ENCODE results near the gene FCGBP.
"Not testable (repeated sequence)": the region's sequence is repeated elsewhere in the genome, so short reads cannot be mapped to it uniquely, and the experiment has no call there.

The FCGBP gene

DNA sequence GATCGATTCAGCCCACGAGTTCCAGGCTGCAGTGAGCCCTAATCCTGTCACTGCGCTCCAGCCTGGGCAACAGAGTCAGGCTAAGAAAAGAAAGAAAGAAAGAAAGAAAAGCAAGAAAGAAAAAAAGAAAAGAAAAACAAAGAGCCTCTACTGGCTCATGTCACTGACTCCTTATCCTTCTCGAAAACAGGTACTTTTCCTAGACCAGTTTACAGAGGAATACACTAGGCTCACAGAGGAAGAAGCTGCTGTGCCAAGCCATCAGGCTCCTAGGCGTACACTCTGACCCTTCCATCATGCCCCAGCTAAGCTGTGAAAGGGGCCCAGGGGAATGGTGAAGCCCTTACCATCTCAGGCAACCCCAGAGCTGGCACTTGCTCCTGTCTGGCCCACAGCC lies 41.9 kb downstream of the FCGBP start:
- in situ Hi-C loops (cut with MboI; ENCODE audit: low sequenced_read_pairs): not testable (repeated sequence)

DNA sequence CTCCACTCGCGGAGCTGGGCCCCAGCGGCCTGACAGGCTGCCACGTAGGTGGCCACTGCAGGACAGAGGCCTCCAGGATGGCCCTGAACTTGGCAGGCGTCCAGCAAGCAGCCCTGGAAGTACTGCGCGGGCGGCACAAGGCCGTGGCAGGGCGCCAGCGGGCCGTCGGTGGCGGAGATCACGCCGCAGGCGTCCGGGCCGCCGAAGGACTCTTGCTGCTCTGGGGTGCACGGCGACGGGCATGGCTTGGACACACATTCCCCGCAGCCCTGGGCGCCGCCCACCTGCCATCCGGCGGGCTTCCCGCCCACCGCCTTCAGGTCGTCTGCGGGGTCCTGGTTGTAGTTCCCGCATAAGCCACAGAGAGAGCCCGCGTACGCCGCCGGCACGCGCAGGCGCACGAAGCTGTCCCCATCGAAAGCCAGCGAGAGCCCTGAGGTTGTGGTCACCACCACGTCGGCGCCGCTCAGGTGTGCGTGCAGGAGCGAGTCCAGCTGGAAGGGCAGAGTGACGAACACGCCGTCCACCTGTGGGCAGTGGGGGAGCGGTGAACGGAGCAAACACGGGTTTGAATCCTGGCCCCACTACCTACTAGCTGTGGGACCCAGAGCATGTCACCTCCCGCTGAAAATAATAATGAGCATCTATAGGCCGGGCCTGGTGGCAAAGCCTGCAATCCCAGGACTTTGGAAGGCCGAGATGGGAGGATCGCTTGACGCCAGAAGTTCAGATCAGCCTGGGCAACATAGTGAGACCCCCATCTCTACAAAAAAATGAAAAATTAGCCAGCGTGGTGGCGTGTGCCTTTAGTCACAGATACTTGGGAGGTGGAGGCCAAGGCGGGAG lies 42.6 kb downstream of the FCGBP start:
- in situ Hi-C loops (cut with MboI; ENCODE audit: low sequenced_read_pairs): not testable (repeated sequence)

DNA sequence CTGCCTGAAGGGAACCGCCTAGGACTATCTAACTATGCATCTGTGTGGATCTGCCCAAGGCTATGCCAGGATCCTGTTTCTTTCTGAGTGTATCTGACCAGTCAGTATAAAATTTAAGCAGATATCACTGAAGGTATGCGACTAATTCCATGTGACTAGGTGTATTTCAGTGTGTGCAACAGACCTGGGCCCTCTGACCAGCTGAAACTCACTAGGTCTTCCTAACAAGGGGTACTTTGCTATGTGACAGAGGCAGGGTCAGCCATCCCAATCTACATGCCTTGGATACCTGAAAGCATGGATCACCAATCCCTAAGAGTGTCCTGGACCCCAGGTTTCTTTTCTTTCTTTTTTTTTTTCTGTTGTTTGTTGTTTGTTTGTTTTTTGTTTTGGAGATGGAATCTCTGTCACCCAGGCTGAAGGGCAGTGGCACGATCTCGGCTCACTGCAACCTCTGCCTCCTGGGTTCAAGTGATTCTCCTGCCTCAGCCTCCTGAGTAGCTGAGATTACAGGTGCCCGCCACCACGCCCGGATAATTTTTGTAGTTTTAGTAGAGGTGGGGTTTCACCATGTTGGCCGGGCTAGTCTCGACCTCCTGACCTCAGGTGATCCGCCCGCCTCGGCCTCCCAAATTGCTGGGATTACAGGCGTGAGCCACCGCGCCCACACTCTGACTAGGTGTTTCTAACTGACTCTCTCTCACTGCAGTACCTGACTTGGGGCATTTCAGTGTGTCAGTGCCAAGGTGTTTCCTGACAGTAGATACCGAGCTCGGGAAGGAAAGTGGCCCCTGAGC lies 43.5 kb downstream of the FCGBP start:
- in situ Hi-C loops (cut with MboI; ENCODE audit: low sequenced_read_pairs): no loop called here

DNA sequence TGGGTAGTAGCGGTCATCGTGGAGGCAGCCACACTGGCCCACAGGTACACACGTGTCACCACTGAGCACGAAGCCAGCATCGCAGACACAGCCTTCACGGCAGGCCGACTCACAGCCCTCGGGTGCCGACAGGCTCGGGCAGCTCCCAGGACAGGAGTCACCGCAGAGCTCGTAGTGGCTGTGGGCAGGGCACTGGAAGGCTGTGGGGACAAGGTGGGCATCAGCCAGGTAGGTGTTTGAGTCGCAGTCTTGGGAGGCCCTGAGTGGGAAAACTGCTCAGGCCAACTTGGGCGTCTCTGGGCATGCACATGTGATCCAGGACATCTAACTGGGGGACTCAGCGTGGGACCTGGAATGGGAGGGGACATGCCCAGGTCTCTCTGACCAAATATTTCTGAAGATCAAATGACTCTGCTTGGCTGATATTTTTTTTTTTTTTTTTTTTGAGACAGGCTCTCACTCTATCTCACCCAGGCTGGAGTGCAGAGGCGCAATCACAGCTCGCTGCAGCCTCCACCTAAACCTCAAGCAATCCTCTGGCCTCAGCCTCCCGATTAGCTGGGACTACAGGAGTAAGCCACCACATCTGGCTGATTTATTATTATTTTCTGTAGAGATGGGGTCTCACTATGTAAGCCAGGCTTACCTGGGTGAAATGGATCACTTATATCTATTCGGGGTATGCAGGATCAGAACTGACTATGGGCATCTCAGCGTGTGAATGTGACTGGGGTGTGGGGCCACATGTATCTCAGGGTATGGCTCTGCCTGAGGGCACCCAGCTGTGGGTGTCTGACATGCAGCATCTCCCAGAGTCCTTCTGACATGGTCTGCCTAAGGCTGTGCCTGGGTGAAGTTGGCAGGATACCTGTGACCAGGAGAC lies 44.3 kb downstream of the FCGBP start:
- in situ Hi-C loops (cut with MboI; ENCODE audit: low sequenced_read_pairs): not testable (repeated sequence)

DNA sequence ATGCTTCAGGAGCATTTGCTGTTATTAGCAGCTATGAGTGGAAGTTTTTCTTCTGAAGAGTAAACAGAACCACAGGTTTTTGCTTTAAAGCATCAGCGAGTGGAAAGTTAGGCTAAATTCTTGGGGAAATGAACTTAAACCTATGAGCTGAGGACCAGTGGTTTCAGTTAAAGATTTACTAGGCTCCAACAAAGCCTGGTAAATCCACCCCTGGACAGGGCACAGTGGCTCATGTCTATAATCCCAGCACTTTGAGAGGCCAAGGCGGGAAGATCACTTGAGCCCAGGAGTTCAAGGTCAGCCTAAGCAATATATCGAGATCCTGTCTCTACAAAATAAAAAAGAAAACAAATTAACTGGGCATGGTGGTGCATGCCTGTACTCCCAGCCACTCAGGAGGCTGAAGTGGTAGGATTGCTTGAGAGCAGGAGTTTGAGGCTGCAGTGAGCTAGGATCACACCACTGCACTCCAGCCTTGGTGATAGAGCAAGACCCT lies 46.9 kb downstream of the FCGBP start:
- in situ Hi-C loops (cut with MboI; ENCODE audit: low sequenced_read_pairs): not testable (repeated sequence)

DNA sequence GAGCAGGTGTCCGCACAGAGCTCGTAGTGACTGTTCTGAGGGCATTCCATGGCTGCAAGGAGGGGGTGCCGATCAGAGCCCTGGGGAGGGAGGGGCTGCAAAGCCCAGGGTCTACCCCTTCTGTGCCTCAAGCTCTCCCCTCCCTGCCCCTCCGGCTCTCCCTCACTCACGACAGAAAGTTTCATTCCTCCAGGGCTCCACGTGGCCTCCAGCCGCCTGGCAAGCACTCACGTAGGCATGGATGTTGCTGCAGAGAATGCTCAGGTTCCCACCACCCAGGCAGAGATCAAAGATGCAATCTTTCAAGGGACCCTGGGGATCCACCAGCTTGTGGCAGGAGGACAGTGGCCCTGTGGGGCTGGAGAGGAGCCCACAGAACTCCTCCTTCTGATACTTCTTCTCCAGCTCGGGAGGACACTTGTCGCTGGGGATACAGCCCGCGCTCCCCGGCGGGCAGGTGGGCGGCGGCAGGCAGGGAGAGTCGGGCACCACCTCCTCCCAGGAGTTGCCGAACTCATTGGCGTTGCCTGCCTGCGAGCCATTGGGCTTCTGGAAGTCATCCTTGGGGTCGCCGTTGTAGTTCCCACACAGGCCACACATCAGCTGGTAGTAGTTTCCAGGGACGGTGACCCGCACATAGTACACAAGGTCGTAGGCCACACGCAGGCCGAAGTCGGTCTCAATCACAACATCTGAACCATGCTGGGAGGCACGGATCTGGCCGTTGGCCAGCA lies 48.4 kb downstream of the FCGBP start:
- in situ Hi-C loops (cut with MboI; ENCODE audit: low sequenced_read_pairs): not testable (repeated sequence)

DNA sequence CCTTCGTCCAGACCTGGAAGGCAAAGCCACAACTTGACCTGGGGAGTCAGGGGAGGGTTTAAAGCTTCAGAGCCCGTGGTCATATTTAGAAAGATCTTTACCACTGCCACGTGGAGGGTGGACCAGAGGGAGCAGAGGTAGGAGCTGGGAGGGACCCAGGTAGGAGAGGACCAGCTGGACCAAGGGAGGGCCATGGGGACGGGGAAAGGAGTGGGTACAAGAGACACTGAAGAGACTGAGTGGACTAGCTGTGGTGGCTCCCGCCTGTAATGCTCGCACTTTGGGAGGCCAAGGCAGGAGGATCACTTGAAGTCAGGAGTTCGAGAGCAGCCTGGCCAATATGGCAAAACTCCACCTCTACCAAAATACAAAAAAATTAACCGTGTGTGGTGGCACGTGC lies 49.7 kb downstream of the FCGBP start:
- in situ Hi-C loops (cut with MboI; ENCODE audit: low sequenced_read_pairs): not testable (repeated sequence)

Measured in hTERT RPE-1 (cell line).